ENCODE results near the gene SAP30. TPM values are rescaled to one million over a fixed set of nuclear protein-coding genes. Genes with fewer than 3 reads are reported as not detected.

The SAP30 gene
- total and polyA plus RNA-seq, 2 donors from 2014 or later, result 6.7 to 16.5 TPM

GRCh38 chr4:173334891-173335752 is 35.6 kb upstream of the SAP30 start:
- no peak for FAIRE-seq
- DNase-seq, result peak; percentile 83 to 96 (median 94)
- Histone ChIP-seq H3K36me3 (ENCODE audit: control insufficient read depth in 2 of 3, insufficient read depth in 3 of 3, low read length in 3 of 3) (peaks cover 3 to 10% (median 6%) of the 10 kb centered on the region in 3 donors), H3K27me3 (ENCODE audit: control insufficient read depth, insufficient read depth, low read length) (no peaks in the 10 kb centered on the region), H3K4me3 (ENCODE audit: low read length in 3 of 3) (peak overlapping the region; percentile 88 to 91 (median 90)), H3K9ac (ENCODE audit: low read length in 3 of 3) (peak overlapping the region; percentile 8 to 84 (median 63)), H3K27ac (ENCODE audit: low read depth in 2 of 2, low read length in 2 of 2) (peak overlapping the region; percentile 26 to 59), H3K9me3 (ENCODE audit: control insufficient read depth in 2 of 3, insufficient read depth in 1 of 3, low read length in 3 of 3) (no peaks in the 10 kb centered on the region), H3K4me1 (ENCODE audit: control insufficient read depth in 2 of 3, insufficient read depth in 2 of 3, low read depth in 1 of 3, low read length in 3 of 3) (peaks cover 0 to 12% (median 0%) of the 10 kb centered on the region in 3 donors)
- TF ChIP-seq CTCF (IDR thresholded peaks at IDR 0.05; ENCODE audit: borderline replicate concordance, extremely low read depth, insufficient read depth), result no peak
- intact Hi-C loops (cut with DNase I), result no loop called here

DNA sequence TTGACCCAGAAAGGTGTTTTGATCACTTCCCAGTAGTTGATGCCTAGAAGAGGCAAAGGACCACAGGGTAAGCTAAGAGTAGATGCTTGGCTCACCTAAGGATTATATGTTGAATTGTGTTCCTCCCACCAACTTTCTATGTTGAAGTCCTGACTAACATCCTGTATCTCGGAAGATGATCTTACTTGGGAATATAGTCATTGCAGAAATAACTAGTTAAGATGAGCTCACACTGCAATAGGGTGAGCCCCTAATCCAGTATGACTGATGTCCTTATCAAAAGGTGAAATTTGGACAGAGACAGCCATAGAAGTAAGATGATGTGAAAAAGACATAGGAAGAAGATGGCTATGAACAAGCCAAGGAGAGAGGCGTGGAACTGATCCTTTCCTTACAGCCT is 33.3 kb upstream of the SAP30 start:
- Histone ChIP-seq H3K4me1 (ENCODE audit: control insufficient read depth in 2 of 3, insufficient read depth in 2 of 3, low read depth in 1 of 3, low read length in 3 of 3) (peaks cover 0 to 7% (median 0%) of the 10 kb centered on the region in 3 donors), H3K27ac (ENCODE audit: low read depth in 2 of 2, low read length in 2 of 2) (no peak overlapping the region), H3K36me3 (ENCODE audit: control insufficient read depth in 2 of 3, insufficient read depth in 3 of 3, low read length in 3 of 3) (no peaks in the 10 kb centered on the region), H3K9me3 (ENCODE audit: control insufficient read depth in 2 of 3, insufficient read depth in 1 of 3, low read length in 3 of 3) (no peaks in the 10 kb centered on the region), H3K9ac (ENCODE audit: low read length in 3 of 3) (no peak overlapping the region), H3K4me3 (ENCODE audit: low read length in 3 of 3) (no peak overlapping the region), H3K27me3 (ENCODE audit: control insufficient read depth, insufficient read depth, low read length) (no peaks in the 10 kb centered on the region)
- intact Hi-C loops (cut with DNase I), result no loop called here
- no peak for TF ChIP-seq CTCF (IDR thresholded peaks at IDR 0.05; ENCODE audit: borderline replicate concordance, extremely low read depth, insufficient read depth)
- FAIRE-seq (no peak), DNase-seq (no peak)

DNA sequence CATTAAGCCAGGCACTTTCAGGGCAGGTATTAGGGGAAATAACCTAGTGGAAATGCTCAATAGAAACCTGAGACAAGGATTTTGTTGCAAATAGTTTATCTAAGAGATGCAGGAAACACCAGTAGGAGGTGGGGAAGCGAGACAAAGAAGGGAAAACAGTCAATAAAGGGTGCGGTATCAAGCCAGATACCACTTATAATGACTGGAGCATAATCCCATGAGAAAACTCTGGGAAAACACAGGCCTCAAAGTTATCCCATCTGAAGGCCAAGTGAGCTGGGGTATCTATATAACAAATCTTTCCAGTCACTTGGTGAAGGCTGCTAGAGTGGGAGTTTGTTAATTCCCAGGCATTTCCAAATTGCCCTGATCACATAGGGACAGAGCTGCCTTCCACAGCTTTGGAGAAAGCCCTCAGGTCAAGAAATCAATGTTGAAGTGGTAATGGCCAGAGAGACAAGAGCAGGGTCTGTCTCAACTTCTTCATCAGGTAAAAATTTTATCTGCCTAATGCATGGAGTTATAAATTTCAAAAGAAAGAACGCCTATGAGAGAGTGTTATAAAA is 26.8 kb upstream of the SAP30 start:
- Histone ChIP-seq H3K9me3 (ENCODE audit: control insufficient read depth in 2 of 3, insufficient read depth in 1 of 3, low read length in 3 of 3) (no peaks in the 10 kb centered on the region), H3K4me1 (ENCODE audit: control insufficient read depth in 2 of 3, insufficient read depth in 2 of 3, low read depth in 1 of 3, low read length in 3 of 3) (no peaks in the 10 kb centered on the region), H3K36me3 (ENCODE audit: control insufficient read depth in 2 of 3, insufficient read depth in 3 of 3, low read length in 3 of 3) (no peaks in the 10 kb centered on the region), H3K27ac (ENCODE audit: low read depth in 2 of 2, low read length in 2 of 2) (no peak overlapping the region), H3K9ac (ENCODE audit: low read length in 3 of 3) (no peak overlapping the region), H3K27me3 (ENCODE audit: control insufficient read depth, insufficient read depth, low read length) (no peaks in the 10 kb centered on the region), H3K4me3 (ENCODE audit: low read length in 3 of 3) (no peak overlapping the region)
- FAIRE-seq (no peak), DNase-seq (no peak)
- intact Hi-C loops (cut with DNase I), result no loop called here
- TF ChIP-seq CTCF (IDR thresholded peaks at IDR 0.05; ENCODE audit: borderline replicate concordance, extremely low read depth, insufficient read depth), result no peak
